Fibroblast of peridontal ligament (primary cell): Measurements from ENCODE around the gene UFD1.

Source experiments
- DNase-seq: peaks from one replicate; pipeline ENCODE4 v3.0.0-alpha.2; 2010; ENCODE audit errors: extremely low read depth

UFD1 gene

DNA sequence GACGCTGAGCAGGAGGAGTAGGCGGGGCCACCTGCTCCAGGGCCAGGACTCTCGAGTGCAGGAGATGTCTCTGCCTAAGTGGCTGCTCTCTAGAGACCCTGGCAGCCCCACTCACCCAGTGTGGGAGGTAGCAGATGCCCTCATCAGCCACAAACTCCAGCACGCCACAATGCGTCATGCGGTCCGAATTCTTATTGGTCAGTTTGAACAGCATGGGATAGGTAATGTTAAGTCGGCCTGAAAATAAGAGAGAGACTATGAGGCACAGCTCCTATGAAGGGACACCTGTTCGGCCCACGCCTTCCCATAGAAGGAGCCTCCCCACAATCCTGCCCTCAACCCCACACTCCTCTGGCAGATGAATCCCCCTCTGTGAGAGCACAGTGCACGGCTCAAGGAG, 7.4 kb downstream of the UFD1 start:
- DNase-seq = no peak

DNA sequence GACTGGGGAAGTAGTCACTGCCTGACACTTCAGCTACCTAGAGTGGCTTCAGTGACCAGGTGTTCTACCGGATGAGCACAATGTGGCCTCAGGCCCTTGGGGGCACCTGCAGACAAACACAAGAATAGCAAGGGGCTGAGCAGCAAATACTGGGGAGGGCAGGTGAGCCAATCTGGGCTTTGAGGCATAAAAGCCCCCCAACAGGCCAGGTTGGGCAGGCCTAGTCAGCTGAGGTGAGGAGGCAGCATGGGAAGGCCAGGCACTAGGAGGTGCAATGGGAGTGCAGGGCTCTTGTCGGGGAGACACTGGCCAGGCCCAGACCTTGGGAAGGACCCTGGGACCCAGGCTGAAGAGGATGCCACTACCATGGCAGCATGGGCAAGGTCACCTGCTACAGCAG, 9.0 kb downstream of the UFD1 start:
- no peak for DNase-seq

DNA sequence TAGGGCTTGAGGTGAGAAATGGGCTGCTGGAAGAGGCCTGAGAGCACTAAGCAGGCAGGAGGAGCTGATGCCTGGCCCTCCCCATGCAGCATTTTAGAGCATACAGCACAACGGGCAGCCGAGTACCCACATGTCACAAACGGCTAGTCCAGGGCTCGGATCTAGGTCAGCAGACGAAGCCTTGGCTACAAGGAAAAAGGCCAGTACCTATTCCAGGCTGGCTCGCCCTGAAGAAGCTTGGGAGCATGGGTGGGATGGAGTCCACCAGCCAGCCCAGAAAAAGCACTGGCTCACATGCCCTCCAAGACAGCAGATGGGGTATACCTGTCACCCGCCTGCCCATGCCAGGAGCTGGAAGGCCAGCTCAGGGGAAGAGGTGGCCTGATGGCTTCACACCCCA, 9.6 kb downstream of the UFD1 start:
- no peak for DNase-seq

DNA sequence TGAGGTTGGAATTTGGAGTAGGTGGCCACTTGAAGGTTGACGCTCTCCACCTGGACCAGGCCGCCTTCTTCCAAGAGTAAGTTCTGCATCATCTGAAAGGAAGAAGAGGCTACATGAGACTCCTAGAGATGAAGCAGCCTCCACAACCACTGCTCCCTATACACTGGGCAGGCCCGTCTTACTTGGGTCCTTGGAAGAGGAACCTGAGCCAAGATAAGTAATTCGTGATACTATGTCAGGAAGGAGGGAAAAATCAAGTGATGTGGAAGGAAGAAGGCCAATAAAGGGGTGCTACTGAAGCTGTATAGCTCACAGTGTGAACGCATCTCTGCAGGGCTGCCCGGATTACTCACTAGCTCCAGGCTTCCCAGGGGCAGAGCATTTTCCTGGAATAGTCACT, 11.1 kb downstream of the UFD1 start:
- DNase-seq = no peak

DNA sequence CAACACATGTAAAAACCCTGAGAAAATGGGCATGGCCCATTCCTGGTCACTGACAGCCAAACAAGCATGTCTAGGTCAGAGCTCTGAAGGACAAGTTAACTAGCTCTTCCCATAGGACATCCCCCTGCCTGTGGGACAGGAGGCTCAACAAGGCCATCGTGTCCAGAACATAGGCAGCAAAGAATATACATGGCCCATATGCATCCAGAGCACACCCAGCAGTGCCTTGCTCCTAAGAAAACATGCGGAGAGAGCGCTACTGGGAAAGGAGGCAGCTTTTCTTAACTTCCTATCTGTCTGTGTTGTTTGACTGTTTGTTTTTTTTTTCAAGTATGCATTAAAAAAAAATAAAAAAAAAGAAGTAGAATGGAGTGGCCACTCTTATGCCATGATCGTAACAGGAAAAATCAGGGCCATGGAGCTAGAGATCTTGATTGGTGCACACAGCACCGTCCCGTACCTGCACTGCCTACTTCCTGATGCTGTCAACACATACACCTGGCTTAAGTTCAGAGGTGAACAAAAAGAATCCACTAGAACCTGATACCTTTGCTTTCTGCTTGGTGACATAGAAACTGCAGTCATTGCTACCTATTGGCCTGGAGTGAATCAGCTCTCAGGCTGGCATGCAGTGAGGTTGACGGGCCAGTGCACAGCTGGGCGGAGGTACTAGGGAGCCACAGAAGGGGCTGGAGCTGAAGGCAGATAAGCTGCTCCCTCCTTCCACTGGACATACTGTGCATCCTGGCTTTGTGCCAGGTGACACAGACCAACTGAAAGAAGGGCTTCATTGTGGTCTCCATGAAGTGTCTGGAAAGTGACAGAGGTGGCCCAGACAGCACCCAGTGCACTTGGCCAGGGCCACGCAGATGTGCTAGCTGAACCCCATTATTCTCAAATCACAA, 11.9 kb downstream of the UFD1 start:
- no peak for DNase-seq

DNA sequence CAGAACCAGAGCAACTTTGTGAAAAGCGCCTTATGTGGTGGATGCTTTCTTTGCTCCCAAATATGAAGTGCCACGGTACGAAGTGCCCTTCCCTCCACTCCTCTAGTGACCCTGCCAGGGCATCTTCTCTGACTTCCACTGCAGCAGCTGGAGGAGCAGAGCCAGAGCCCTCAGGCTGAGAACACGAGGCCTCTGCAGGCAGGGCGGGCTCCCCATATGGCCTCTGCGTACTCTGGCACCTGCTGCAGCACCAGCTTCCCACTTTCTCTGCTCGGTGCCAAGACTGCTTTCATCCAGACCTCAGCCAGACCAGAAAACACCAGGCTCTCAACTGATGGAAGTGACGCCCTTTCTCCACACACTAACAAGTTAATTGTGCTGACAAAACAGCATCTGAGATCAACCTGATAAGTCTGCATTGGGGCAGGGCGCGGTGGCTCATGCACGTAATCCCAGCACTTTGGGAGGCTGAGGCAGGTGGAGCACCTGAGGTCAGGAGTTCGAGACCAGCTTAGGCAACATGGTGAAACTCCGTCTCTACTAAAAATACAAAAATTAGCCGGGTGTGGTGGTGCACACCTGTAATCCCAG, 12.8 kb downstream of the UFD1 start:
- DNase-seq = no peak

DNA sequence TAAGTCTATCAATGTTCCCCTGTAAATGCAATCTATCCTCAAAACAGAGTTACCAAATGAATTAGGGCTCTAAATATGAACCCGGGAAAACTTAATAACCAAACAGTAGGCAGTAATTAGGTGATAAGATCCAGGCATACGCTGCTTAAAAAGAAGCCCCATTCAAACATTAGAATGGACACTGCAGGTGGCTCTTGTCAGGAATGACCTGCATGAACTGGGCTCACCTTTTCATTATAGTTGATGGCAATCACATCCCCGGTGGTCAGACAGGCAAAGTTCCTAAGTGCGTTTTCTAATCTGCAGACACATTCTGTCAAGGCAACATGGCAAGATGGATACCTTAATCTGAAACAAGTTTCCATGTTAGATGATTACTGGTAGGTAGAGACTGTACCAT, 14.0 kb downstream of the UFD1 start:
- DNase-seq = no peak

DNA sequence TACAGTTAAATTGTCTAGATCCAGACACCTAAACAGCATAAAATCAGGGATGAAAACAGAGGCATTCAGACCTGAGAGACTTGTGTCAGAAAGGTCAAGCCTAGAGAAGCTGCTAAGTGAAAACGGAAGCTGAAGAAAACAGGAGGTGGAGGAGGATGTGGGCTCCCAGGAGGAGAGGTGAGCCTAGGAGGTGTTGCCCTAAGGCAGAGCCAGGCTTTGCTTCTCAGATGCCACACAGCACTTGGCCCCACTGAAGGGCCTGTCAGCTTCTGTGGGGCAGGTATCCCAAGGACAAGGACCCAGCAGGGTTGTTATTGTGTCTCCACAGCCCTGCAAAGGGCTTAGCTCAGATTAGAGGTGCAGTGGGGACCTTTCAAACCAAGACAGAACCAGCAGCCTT, 14.4 kb downstream of the UFD1 start:
- no peak for DNase-seq

DNA sequence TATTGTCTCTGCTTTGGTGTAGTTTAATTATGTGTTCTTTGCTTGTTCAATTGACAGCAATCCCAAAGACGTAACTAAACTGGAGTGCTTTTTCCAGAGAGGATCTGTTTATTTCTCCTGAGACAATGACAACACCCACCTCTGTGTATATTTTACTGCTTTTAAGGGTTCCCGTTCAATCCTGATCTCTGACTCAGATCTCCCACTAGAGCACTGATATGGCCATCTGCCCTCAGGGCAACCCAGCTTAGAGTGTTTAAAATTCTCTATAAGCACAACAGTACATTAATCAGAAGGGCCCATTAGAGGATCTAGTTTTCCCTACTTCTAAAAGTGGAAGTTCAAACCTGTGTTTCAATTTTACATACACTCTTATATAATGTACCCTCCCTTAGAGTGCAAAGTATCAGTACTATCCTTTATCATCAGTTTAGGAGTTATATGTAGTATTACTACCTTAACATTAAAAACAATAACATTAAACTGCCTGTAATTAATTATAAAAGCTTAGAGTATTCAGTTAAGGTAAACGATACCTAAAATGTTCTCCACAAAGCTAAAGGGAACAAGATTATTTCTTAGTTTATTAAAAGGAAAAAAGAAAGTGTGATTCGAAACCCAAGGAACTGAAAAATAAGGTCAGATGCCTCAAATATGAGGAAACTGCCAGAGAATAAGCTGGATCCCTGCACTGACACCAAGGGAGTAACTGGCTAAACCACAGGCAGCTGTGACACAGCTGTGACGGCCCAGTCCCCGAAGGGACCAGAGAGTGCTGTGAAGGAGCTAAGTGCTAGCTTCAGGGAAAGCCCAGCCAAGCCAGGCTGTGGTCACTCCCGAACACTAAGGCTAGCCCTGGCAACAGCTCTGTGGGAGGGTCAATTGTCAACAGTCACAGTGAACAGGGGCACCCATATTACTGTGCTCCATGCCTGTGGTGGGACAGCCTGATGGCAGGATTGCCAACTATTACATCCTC, 15.2 kb downstream of the UFD1 start:
- DNase-seq = peak; percentile 47

DNA sequence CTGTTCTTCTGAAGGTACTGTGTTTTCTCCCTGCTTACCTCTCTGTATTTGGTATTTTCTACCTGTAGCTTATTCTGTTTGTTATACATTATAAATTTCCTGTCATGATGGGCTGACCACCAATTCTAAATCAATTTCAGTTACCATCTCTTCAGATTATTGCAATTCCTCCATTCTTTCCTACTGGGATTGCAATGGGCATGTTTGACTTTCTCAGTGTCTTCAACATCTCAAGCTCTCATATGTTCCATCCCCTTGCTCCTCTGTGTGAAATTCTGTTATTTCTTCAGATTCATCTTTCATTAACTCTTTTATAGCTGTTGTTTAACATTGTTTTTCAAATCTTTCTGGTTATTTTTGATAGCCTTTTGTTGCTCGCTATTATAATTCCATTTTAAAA, 16.0 kb downstream of the UFD1 start:
- no peak for DNase-seq

DNA sequence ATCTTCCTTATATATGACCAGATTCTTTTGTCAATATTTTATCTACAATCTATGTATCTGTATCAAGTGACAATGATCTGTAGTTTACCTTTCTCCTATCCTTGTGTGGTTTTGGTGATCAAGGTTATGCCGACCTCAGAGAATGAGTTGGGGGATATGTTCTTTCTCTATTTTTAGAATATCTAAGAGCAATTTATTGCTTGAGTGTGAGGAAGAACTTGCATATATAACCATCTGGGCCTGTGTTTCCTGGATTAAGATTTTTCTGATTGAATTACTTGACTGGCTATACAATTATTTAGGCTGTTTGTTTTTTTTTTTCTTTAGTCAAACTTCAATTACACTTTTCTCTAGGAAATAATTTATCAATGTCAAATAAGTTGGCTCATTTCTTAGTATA, 17.5 kb downstream of the UFD1 start:
- DNase-seq = no peak

DNA sequence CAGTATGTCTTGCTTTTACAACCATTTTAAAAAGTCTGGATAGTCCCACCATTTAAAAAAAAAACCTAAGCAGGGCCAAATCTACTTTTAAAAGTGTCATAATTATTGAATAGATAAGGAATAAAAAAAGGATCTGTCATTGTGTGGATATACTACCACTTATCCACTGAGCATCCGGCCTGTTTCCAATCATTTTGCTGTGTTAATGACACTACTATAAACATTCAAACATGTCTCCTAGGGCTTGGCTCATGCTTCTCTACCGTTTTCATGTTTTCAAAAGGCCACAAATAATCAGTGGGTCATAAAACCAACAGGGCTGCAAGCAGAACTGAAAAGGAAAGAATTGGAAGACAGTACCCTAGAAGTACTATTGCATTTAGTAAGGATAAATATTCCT, 19.0 kb downstream of the UFD1 start:
- peak; percentile 3 for DNase-seq

DNA sequence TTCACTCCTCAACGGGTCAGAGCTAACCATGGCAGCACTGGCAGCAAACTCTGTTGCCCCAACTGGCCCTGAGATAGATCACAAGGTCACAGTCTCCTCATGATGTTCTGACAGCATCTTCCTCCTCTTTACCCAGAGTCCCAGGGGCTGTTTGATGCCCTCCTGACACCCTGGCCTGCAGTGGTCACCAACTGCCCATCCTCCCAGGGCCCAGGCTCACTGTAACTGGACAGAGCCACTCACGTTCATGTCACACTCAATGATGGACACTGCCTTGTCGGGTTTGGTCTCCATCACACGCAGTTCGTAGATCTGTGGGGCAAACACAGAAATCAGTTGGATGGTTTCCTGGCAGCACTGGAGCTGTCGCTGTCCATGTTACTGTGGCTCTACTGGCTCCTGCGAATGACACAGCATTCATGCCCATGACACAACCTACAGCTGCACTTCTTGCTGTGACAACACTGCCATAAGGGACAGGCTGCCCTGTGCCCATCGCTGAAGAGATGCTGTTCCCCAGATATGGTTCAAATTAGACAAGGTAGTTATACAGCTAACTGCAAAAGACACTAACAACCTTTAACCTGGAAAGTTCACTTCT, 21.1 kb downstream of the UFD1 start:
- no peak for DNase-seq

DNA sequence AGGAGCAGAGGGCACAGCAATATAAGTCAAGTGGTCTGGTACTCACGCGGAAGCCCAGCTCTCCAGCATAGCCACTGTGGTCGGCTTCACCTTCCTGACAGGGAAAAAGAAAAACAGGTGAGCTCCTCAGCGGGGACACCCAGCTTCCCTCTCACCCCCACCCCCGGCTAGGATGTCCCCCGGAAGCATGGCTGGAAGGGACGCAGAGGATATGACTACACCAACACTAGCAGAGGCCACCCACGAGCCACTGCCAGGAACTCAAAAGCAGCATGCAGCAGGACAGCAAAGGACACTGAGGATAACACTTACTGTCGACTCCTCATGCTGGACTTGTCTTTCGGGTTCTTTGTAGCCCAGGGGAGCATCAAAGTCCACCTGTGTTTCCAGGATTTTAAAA, 22.5 kb downstream of the UFD1 start:
- no peak for DNase-seq

DNA sequence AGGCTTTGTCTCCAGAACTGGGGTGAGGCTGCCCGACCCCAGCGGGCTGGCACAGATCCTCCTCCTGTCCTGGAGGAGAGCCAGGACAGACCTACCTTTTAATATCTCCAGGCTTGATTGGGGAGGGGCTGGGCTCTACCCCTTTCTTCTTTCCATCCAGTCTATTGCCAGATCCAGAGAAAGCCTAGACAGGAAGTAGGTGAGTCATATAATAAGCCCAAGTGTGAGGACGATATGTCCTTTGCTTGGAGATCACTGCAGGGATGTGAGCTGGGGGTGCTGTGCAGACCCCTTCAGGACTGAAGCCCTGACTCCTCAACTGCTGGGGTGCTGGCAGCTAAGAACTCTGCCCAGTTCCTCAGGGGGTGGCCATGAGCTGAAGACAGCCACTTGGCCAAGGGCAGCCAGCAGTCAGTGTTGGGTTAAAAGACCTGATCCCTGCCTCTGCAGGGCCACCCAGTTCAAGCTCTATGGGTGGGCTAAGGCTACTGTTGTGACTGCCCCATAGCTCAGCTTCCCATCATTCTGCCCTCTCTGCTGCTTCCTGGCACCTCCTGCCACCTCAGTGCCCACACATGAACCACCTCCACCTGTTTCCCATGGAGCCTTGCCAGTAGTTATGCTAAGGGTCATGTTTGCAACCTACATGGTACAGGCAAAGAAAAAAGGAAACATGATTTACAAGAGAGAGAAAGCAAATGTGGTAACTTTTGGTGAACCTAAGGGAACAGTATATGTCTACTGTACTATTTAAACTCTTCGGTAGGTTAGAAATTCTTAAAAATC, 23.2 kb downstream of the UFD1 start:
- no peak for DNase-seq

DNA sequence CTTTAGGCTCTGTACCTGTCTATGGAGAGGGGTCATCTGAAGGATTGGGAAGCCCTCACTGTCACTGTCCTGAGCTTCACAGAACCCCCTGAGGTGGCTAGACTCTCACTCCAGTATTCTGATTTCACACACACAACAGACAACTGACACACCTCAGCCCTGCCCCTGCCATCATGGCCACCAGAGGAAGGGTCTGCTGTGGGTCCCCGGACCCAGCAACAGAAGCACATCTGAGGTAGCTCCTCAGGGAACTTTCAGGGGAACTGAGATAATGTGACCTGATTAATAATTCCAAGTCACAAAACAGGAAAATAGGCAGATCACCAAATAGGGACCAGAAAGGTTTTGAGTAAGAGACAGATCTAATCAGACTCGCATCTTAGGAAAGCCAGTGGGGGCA, 24.0 kb downstream of the UFD1 start:
- DNase-seq = no peak

DNA sequence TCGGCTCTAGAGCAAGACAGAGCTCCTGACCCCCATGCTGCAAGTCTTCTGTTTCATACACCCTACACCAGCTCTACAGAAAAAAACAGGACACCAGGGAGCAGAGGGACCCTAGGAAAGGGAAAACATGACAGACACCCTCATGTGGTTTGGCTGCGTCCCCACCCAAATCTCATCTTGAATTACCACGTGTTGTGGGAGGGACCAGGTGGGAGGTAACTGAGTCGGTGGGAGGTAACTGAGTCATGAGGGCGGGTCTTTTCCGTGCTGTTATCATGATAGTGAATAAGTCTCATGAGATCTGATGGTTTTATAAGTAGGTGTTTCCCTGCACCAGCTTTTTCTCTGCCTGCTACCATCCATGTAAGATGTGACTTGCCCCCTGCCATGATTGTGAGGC, 24.8 kb downstream of the UFD1 start:
- no peak for DNase-seq

DNA sequence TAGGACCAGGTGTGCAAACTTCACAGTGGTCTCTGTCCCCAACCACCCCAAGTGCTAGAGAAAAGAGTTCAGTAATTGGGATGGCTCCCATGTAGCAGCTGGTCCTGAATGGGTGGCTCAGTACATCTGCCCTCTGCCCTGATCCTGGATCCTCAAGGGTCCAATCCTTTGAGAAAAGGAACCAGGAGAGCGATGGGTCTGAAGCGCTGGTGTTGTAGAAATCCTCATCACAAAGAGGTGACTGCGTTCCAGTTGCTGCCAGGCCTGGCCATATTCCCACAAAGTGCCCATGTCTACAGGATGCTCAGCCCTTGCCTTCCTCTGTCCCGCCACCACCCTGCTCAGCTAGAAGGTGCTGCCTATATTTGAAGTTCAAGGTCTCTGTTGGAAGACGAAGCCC, 25.3 kb downstream of the UFD1 start:
- DNase-seq = no peak

DNA sequence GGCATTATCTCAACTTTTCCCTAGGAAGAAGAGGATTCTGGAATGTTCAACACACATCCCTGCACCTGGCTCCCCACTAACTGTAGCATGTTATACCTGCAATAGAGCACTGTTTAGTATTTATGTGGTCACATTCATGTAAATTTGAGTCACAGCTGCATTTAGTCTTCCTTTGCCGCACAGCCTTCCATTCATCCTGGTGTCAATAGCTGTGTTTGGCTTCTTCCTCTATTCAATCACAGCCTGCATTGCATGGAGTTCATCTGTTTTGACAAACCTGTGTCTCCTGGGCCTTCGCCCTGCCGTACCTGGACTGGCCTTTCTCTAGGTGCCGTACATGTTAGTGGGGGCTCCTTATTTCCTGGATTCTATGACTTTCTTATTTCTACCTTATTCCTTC, 27.4 kb downstream of the UFD1 start:
- DNase-seq = no peak

DNA sequence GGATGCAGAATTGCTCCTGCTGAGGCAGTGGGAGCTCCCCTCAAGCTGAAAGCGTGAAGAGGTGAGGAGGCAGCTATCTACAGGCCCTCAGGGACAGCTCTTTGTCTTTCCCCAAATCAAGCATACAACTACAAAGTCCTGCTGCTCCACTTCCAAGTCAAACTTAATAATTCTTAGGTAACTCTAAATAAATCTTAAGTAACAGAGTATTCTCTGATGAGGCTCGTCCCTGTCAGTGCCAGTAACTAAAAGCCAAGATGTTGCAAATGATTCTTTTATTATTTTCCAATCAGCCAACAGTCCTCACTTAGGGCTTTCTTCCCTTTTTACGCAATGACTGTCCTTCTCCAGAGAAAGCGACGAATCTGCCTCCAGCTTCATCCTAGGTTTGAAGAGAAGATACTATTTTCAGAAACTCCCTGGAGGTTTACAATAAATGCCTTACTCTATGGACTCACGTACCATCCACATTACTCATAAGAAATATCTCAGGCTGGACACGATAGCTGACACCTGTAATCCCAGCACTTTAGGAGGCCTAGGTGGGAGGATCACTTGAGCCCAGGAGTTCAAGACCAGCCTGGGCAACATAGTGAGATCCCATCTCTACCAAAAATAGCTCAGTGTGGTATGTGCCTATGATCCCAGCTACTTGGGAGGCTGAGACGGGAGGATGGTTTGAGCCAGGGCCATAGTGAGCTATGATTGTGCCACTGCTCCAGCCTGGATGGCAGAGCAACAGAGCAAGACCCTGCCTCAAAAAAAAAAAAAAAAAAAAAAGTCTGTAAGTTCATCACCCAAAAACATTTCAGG, 28.4 kb downstream of the UFD1 start:
- no peak for DNase-seq

DNA sequence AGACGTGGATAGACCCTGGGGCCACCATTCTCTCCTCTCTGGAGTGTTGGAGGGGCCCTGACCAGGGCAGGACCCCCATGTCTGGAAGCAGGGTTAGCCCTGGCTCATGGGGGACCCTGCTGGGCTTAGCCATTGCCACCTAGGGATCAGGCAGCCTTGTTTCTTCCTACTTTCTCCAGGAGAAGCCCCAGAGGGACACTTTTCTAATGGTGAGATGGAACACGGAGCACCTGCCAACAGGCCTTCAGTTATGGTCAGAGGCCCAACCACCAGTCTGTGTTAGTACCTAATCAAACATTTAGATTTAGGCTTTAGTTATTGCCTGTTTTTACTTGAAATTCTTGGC, 29.6 kb downstream of the UFD1 start:
- DNase-seq = no peak
